Chondrocyte (in vitro differentiated cells): Measurements from ENCODE around the gene BORCS6. TPM values are rescaled to one million over a fixed set of nuclear protein-coding genes. Genes with fewer than 3 reads are reported as not detected.

Source experiments
- DNase-seq: peaks from one replicate; pipeline ENCODE4 v3.0.0; 2021; ENCODE audit warnings: mixed read lengths, low spot score
- H3K27ac Mint-ChIP-seq: one replicate; pipeline ENCODE4 v1.8.0; 2021; ENCODE audit warnings: mild to moderate bottlenecking, moderate library complexity, mixed read lengths; ENCODE audit not compliant: unreplicated experiment
- H3K27me3 Mint-ChIP-seq: 2 replicates; pipeline ENCODE4 v1.8.0; 2021; ENCODE audit warnings: low read depth, mixed read lengths
- H3K36me3 Mint-ChIP-seq: 2 replicates; pipeline ENCODE4 v1.8.0; 2021; ENCODE audit warnings: low read depth, mixed read lengths
- H3K4me1 Mint-ChIP-seq: 2 replicates; pipeline ENCODE4 v1.8.0; 2021; ENCODE audit warnings: low read depth, mild to moderate bottlenecking, mixed read lengths
- H3K4me3 Mint-ChIP-seq: one replicate; pipeline ENCODE4 v1.8.0; 2021; ENCODE audit warnings: mild to moderate bottlenecking, moderate library complexity, mixed read lengths; ENCODE audit not compliant: unreplicated experiment
- H3K9me3 Mint-ChIP-seq: 2 replicates; pipeline ENCODE4 v1.8.0; 2021; ENCODE audit warnings: low read depth, mixed read lengths
- total RNA-seq: library from RNA; stranded (reverse); gene quantifications from 3 replicates; pipeline ENCODE4 v1.2.1, GENCODE V29; 2021
- TF ChIP-seq, protein P1 (sequence below): fragments of 200-600 bp; sonication (generic); IDR thresholded peaks from 2 replicates; pipeline ENCODE4 v1.5.0; 2021; ENCODE audit warnings: antibody characterized with exemption, mild to moderate bottlenecking, moderate library complexity

The BORCS6 gene
- total RNA-seq, 1 donor from 2014 or later = 8.2 TPM

- TF ChIP-seq, protein P1, sequence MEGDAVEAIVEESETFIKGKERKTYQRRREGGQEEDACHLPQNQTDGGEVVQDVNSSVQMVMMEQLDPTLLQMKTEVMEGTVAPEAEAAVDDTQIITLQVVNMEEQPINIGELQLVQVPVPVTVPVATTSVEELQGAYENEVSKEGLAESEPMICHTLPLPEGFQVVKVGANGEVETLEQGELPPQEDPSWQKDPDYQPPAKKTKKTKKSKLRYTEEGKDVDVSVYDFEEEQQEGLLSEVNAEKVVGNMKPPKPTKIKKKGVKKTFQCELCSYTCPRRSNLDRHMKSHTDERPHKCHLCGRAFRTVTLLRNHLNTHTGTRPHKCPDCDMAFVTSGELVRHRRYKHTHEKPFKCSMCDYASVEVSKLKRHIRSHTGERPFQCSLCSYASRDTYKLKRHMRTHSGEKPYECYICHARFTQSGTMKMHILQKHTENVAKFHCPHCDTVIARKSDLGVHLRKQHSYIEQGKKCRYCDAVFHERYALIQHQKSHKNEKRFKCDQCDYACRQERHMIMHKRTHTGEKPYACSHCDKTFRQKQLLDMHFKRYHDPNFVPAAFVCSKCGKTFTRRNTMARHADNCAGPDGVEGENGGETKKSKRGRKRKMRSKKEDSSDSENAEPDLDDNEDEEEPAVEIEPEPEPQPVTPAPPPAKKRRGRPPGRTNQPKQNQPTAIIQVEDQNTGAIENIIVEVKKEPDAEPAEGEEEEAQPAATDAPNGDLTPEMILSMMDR = no peak
- H3K4me1 Mint-ChIP-seq = peaks cover 19% of the 10 kb centered on the region
- no peak overlapping the region for H3K27ac Mint-ChIP-seq
- peaks cover 1% of the 10 kb centered on the region for H3K36me3 Mint-ChIP-seq
- no peaks in the 10 kb centered on the region for H3K27me3 Mint-ChIP-seq
- DNase-seq = no peak
- H3K9me3 Mint-ChIP-seq = no peaks in the 10 kb centered on the region
- no peak overlapping the region for H3K4me3 Mint-ChIP-seq
These were observed 16.6 kb upstream of the BORCS6 start for GRCh38 chr17:8206536-8206935.

GRCh38 chr17:8204761-8205555 lies 15.0 kb upstream of the BORCS6 start:
- H3K9me3 Mint-ChIP-seq = no peaks in the 10 kb centered on the region
- no peak overlapping the region for H3K4me3 Mint-ChIP-seq
- DNase-seq = no peak
- H3K36me3 Mint-ChIP-seq = peaks cover 1% of the 10 kb centered on the region
- TF ChIP-seq, protein P1 = no peak
- H3K27me3 Mint-ChIP-seq = no peaks in the 10 kb centered on the region
- H3K4me1 Mint-ChIP-seq = peaks cover 10% of the 10 kb centered on the region
- H3K27ac Mint-ChIP-seq = no peak overlapping the region

DNA sequence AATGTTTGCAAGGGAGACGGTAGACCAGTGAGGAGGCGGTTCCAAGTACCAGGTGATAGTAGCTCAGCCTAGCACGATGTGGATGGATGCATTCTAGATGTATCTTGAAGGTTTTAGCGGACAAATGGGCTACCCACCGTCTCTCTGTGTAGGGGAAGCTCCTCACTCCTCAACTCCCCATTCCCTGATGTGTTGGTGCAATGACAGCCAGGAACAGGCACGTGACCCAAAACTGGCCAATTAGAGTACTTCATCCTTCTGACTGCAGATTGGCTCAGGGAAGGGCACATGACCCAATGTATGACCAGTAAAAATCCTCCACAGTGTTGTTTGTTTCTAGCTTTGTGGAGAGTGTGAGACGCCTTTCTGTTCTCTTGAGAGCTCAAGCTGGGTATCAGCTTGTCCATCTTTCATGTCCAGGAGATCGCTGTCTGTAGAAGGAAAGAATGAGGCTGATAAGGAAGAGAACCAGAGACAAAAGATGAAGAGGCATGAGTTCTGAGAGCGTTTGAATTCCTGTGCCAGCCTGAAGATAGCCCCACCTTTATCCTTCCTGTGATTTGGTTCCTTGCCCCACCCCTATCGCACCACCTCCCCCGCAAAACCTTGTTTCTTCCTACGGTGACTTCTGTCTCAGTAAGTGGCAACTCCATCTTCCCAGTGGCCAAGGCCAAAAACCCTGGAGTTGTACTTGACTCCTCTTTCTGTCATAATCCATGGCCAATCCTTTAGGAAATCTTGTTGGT lies 2.3 kb upstream of the BORCS6 start:
- no peak overlapping the region for H3K27ac Mint-ChIP-seq
- TF ChIP-seq, protein P1 = no peak
- H3K9me3 Mint-ChIP-seq = no peaks in the 10 kb centered on the region
- no peak for DNase-seq
- no peaks in the 10 kb centered on the region for H3K36me3 Mint-ChIP-seq
- H3K4me3 Mint-ChIP-seq = no peak overlapping the region
- H3K27me3 Mint-ChIP-seq = no peaks in the 10 kb centered on the region
- peaks cover 21% of the 10 kb centered on the region for H3K4me1 Mint-ChIP-seq

GRCh38 chr17:8190506-8190905 lies 526 bp upstream of the BORCS6 start:
- TF ChIP-seq, protein P1 = no peak
- no peak for DNase-seq
- Mint-ChIP-seq H3K4me1 (peaks cover 11% of the 10 kb centered on the region), H3K27me3 (no peaks in the 10 kb centered on the region), H3K36me3 (no peaks in the 10 kb centered on the region), H3K9me3 (no peaks in the 10 kb centered on the region), H3K4me3 (no peak overlapping the region), H3K27ac (peak overlapping the region; percentile 15)

DNA sequence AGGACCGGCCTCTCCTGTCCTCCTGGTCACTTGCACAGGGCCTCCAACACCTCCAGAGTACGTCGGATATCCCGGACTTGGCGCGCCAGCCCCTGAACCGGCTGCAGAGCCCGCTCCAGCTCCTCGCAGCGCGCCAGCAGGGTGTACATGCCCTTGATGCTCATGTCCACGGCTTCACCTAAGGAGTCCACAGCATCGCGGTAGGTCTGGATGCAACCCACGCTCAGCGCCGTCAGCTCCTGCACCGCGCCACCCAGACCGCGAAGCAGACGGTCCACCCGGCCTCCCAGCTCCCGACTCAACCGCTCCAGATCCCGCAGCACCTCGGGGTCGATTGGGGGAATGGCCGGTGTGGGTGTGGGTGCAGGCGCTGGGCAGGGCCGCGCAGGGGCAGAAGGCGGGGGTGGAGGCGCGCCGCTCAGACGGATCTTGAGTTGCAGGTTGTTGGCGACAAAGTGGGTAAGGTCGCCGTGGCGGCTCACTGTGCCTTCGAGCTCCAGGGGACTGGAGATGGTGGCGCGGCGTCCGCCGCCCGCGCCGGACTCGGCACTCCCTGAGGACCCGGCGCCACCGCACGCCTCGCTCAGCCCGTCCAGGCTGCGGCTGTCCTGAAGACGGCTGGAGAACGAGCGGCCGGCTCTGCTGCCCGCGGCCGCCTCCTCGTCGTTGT lies 804 bp downstream of the BORCS6 start:
- no peak for DNase-seq
- Mint-ChIP-seq H3K4me3 (no peak overlapping the region), H3K27me3 (no peaks in the 10 kb centered on the region), H3K27ac (no peak overlapping the region), H3K36me3 (no peaks in the 10 kb centered on the region), H3K9me3 (no peaks in the 10 kb centered on the region), H3K4me1 (peaks cover 11% of the 10 kb centered on the region)
- TF ChIP-seq, protein P1 = no peak
